ENCODE data around the gene TRIM50.
"Not testable (repeated sequence)": the region's sequence is repeated elsewhere in the genome, so short reads cannot be mapped to it uniquely, and the experiment has no call there.

The TRIM50 gene

GRCh38 chr7:73313521-73313906 lies 14.4 kb downstream of the TRIM50 start:
- DNase-seq: no peak

DNA sequence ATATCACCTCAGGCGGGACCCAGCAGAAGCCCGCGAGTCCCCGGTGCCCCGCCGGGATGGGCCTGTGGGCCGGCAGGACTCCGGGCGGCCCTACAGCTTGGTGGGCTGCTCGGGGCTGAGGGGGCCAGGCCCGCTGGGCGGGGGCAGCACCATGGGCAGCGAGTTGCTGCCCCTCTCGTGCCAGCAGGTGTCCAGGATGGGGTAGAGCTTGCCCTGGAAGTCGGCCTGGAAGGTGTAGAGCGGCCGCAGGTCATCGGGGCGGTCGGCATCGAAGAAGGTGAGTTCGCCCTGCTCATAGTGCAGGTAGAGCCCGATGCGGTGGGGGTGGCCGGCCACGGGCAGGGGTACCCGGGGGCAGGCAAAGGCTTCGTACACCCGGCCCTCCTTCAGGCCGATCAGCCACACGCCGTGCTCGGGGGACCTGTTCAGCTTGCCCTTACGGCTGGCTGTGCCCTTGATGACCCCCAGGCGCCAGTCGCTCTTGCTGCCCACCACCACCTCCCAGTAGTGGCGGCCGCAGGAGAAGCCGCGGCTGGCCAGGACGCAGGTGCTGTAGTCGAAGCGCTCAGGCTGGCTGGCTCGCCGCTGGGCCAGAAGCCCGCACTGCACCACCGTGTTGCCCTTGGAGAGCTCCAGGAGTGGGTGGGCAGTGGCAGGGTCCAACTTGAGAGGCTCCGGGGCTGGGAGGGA lies 14.9 kb downstream of the TRIM50 start:
- DNase-seq: no peak

GRCh38 chr7:73311421-73311820 lies 16.5 kb downstream of the TRIM50 start:
- peak; percentile 36 for DNase-seq

GRCh38 chr7:73308665-73309214 lies 19.1 kb downstream of the TRIM50 start, which contains the start of gene NSUN5:
TSS of gene NSUN5 (minus strand) at chr7:73308826. CDS start at chr7:73308790, 36 bp downstream.
- DNase-seq: peak; percentile 67

DNA sequence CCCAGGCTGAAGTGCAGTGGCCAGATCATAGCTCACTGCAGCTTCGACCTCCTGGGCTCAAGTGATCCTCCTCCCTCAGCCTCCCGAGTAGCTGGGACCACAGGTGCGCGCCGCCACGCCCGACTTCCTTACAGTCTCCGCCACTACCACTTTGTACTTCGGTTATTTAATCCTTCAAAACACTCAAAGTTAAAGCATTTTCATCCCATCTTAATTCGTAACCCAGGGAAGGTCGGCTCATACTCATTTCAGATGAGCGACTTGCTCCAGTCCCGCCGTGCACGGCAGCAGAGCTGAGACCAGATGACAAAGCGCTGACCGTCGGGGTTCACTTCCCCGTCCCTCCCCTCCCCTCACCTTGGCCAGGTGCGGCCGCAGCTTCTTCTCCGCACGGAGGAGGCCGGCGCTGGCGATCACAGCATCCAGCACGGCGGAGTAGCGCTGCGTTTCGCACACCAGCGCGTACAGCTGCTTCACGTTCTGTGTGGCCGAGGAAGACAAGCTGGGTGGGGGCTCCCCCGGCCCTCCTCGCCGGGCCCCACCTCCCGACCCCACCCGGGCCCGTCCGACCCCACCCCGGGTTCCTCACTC lies 19.7 kb downstream of the TRIM50 start:
- no peak for DNase-seq

DNA sequence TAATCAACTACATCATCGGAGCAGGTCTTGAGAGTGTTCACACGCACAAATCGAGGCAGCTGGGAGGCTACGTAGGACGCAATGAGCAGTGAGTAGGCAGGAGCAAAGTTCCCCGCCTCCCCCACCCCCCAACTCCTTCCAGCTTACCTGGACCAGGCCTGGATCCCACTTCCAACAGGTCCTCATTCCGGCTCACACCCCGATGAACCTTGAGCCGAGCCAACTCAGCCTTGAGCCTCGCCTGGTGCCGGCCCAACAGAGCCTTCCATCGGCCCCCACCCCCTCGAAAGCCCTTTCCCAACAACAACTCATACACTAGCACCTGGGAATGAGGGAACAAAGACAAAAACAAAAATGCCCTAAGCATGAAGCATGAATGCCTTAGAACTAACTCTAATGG lies 20.4 kb downstream of the TRIM50 start:
- no peak for DNase-seq

DNA sequence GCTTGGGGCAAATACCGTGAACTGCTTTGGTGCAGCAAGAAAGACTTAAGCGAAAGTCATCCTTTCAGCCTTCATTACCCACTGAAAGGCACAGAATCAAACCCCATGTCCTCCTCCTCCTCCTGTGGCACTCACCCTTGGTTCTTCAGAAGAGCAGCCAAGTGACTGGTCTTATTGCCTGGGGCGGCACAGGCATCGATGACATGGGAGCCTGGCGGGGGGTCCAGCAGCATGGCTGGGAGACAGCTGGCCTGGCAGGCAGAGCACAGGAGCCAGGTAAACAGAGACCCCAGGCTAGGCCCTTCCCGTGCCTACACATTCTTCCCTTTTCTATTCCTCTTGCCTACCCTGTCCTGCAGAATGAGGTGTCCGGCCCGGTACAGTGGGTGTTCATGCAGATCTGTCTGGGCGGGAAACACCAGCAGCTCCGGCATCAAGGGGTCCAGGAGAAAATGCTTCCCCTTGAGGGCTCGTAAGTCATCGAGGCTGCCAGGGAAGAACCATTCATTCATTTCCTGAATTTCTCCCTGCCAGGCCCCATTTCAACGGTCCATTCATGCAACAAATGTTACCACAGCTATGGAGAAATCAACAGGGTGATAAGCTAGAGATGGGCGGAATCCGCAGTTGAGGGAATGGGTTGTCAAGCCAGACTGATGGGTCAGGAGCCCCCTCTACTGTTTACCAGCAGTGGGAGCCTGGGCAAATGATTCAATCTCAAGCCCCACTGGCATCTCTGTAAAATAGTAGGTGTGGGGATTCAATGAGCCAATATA lies 23.1 kb downstream of the TRIM50 start:
- not testable (repeated sequence) for DNase-seq

DNA sequence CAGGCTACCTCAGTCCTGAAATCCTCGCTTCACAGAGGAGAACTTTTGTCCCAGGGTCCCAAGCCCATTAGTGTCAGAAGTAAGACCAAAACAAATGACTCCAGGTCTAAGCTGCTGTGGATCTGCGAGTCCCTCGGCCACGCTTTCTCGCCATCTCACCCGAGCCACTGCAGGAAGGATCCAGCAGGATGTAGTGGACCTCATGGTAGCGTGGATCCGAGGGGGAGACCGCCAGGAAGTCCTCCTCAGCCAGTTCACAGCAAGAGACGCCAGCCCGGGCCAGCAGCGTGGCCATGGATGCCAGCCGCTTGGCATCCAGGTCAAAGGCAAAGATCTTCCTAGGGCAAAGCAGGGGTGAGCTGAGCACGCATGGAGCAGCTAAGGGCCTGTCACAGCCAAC lies 23.8 kb downstream of the TRIM50 start:
- DNase-seq: no peak

GRCh38 chr7:73303546-73303945 lies 24.3 kb downstream of the TRIM50 start:
- DNase-seq: no peak

GRCh38 chr7:73302846-73303245 lies 25.0 kb downstream of the TRIM50 start:
- not testable (repeated sequence) for DNase-seq

DNA sequence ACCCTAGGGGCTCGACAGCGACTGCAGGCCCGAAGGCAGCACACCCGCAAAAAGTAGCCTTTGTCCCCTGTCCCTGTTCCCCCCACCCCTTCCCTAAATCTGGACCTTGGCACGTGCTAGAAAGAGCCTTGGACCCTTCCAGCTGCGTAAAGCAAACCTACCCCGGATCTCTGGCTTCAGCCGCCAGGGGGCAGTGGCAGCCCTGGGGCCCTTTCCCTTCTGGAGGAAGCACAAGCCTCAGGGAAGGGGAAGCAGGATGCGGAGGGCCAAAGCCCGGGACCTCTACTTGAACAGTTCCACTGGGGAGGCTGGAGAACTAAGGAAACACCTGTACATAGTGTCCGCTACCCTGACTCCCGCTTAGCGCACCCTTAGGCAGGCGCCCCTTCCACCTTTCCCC lies 26.8 kb downstream of the TRIM50 start:
- DNase-seq: not testable (repeated sequence)

DNA sequence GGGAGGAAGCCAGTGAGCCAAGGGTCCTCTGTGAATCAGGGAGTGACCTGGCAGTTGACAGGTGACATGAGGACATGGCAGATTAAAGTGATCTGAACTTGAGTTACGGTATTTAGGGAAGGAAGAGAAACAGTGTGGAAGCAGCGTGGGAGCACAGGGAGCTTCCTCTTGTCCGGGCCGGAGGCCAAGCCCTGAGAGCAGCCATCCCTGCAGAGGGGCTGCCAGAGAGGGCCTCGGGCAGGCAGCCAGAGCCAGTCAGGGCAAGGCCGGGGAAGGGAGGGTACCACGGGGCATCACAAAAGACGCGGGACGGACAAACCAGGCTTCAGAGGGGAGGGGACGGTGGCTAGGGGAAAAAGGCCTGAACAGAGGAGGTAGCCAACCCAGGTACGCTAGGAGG lies 28.1 kb downstream of the TRIM50 start:
- not testable (repeated sequence) for DNase-seq

DNA sequence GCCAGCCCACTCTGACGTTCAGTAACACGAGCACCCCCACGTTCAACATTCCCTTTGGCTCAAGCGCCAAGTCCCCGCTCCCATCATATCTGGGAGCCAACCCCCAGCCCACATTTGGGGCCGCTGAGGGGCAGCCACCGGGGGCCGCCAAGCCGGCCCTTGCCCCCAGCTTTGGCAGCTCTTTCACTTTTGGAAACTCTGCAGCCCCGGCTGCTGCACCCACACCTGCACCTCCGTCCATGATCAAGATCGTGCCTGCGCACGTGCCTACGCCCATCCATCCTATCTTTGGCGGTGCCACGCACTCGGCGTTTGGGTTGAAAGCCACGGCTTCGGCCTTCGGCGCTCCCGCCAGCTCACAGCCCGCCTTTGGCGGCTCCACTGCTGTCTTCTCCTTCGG lies 30.2 kb downstream of the TRIM50 start:
- DNase-seq: not testable (repeated sequence)

- DNase-seq: not testable (repeated sequence)
Observed at GRCh38 chr7:73297235-73297634, 30.6 kb downstream of the TRIM50 start.

DNA sequence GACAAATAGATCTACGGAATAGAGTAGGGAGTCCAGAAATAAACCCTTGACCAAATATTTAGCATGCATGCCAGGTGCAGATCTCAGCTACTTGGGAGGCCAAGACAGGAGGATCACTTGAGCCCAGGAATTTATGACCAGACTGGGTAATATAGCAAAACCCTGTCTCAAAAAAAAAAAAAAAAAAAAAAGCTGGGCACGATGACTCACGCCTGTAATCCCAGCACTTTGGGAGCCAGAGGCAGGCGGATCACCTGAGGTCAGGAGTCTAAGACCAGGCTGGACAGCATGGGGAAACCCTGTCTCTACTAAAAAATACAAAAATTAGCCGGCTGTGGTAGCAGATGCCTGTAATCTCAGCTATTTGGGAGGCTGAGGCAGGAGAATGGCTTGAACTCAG lies 50.7 kb downstream of the TRIM50 start:
- DNase-seq: not testable (repeated sequence)

DNA sequence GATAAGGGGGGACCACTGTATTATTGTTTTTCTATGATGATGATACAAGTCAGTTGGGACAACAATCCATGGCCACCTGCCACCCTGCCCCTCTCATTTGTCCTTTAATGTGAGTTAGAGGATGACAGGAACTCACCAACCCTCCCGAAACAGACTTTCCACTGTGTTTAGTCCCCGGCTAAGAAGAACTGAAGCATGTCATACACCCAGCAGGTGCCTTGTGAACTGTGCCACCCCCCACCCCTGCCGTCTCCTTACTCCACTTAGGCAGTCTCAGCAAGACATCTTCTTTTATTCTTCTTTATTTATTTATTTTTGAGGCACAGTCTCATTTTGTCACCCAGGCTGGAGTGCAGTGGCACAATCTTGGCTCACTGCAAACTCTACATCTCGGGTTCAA lies 60.1 kb downstream of the TRIM50 start:
- not testable (repeated sequence) for DNase-seq

DNA sequence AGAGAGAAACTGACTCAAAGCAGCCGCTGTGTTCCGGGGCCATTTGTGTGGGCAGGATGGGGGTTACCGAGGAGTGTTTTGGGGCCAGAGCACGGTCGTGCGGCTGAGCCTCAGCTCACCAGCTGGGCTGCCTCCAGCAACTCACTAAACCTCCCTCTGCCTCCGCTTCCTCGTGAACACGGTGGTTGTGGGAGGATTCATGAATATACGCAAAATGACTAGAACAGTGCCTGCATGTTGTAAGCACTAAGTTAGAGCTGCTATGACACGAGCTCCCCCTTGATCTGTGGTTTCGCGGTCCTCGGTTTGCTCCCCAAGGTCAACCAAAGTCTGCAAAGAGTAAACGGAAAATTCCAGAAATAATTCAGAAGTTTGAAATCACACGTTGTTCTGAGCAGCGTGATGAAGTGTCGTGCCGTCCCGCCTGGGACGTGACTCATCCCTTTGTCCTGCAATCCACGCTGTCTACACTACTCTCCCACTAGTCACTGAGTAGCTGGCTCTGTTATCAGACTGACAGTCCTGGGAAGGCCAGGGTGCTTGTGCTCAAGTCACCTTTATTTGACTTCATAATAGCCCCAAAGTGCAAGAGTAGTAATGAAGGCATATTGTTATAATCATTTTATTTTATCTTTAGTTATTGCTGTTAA lies 61.0 kb downstream of the TRIM50 start:
- not testable (repeated sequence) for DNase-seq

All from fibroblast of skin of back (primary cell).